ENCODE results near the gene ATXN2L.
"Not testable (repeated sequence)": the region's sequence is repeated elsewhere in the genome, so short reads cannot be mapped to it uniquely, and the experiment has no call there.

The ATXN2L gene

GRCh38 chr16:28879841-28880588 lies 57.2 kb downstream of the ATXN2L start:
- no peaks in the 10 kb centered on the region for H3K36me3 ChIP-seq (ENCODE audit: control insufficient read depth in 2 of 2, insufficient read depth in 2 of 2, low read length in 2 of 2)
- no peak overlapping the region for H3K27ac ChIP-seq (ENCODE audit: low read length)
- peak overlapping the region; percentile 60 for H3K9ac ChIP-seq (ENCODE audit: low read length in 2 of 2)
- H3K9me3 ChIP-seq (ENCODE audit: control insufficient read depth in 2 of 2, low read length in 2 of 2), result no peaks in the 10 kb centered on the region
- H3K4me3 ChIP-seq (ENCODE audit: low read length in 2 of 2), result peak overlapping the region; percentile 73 to 81
- peaks cover 13 to 21% of the 10 kb centered on the region in 2 donors for H3K27me3 ChIP-seq (ENCODE audit: control insufficient read depth in 1 of 2, insufficient read depth in 2 of 2, low read length in 2 of 2)
- peaks cover 15% of the 10 kb centered on the region for H3K4me1 ChIP-seq (ENCODE audit: control insufficient read depth, insufficient read depth, low read length)

- Histone ChIP-seq H3K9ac (ENCODE audit: low read length in 2 of 2) (no peak overlapping the region), H3K4me1 (ENCODE audit: control insufficient read depth, insufficient read depth, low read length) (peaks cover 15% of the 10 kb centered on the region), H3K9me3 (ENCODE audit: control insufficient read depth in 2 of 2, low read length in 2 of 2) (no peaks in the 10 kb centered on the region), H3K27ac (ENCODE audit: low read length) (no peak overlapping the region), H3K36me3 (ENCODE audit: control insufficient read depth in 2 of 2, insufficient read depth in 2 of 2, low read length in 2 of 2) (no peaks in the 10 kb centered on the region), H3K4me3 (ENCODE audit: low read length in 2 of 2) (peak overlapping the region in 1 of 2 donors; percentile 81), H3K27me3 (ENCODE audit: control insufficient read depth in 1 of 2, insufficient read depth in 2 of 2, low read length in 2 of 2) (peaks cover 13 to 21% of the 10 kb centered on the region in 2 donors)
Measured at GRCh38 chr16:28880589-28880915, 57.8 kb downstream of the ATXN2L start.

GRCh38 chr16:28880955-28881354 lies 58.2 kb downstream of the ATXN2L start:
- H3K36me3 ChIP-seq (ENCODE audit: control insufficient read depth in 2 of 2, insufficient read depth in 2 of 2, low read length in 2 of 2), result no peaks in the 10 kb centered on the region
- peaks cover 13 to 21% of the 10 kb centered on the region in 2 donors for H3K27me3 ChIP-seq (ENCODE audit: control insufficient read depth in 1 of 2, insufficient read depth in 2 of 2, low read length in 2 of 2)
- peaks cover 15% of the 10 kb centered on the region for H3K4me1 ChIP-seq (ENCODE audit: control insufficient read depth, insufficient read depth, low read length)
- no peak overlapping the region for H3K27ac ChIP-seq (ENCODE audit: low read length)
- no peak overlapping the region for H3K4me3 ChIP-seq (ENCODE audit: low read length in 2 of 2)
- no peak overlapping the region for H3K9ac ChIP-seq (ENCODE audit: low read length in 2 of 2)
- H3K9me3 ChIP-seq (ENCODE audit: control insufficient read depth in 2 of 2, low read length in 2 of 2), result no peaks in the 10 kb centered on the region

GRCh38 chr16:28881565-28881964 lies 58.8 kb downstream of the ATXN2L start:
- not testable (repeated sequence) for H3K4me3 ChIP-seq (ENCODE audit: low read length in 2 of 2)
- H3K4me1 ChIP-seq (ENCODE audit: control insufficient read depth, insufficient read depth, low read length), result peaks cover 15% of the 10 kb centered on the region

GRCh38 chr16:28882551-28883160 lies 59.9 kb downstream of the ATXN2L start:
- H3K36me3 ChIP-seq (ENCODE audit: control insufficient read depth in 2 of 2, insufficient read depth in 2 of 2, low read length in 2 of 2), result no peaks in the 10 kb centered on the region
- no peaks in the 10 kb centered on the region for H3K9me3 ChIP-seq (ENCODE audit: control insufficient read depth in 2 of 2, low read length in 2 of 2)
- H3K27ac ChIP-seq (ENCODE audit: low read length), result no peak overlapping the region
- H3K4me1 ChIP-seq (ENCODE audit: control insufficient read depth, insufficient read depth, low read length), result peaks cover 15% of the 10 kb centered on the region
- H3K9ac ChIP-seq (ENCODE audit: low read length in 2 of 2), result no peak overlapping the region
- peaks cover 13 to 21% of the 10 kb centered on the region in 2 donors for H3K27me3 ChIP-seq (ENCODE audit: control insufficient read depth in 1 of 2, insufficient read depth in 2 of 2, low read length in 2 of 2)
- no peak overlapping the region for H3K4me3 ChIP-seq (ENCODE audit: low read length in 2 of 2)

More at GRCh38 chr16:28881565-28881964, 58.8 kb downstream of the ATXN2L start:
- not testable (repeated sequence) for H3K36me3 ChIP-seq (ENCODE audit: control insufficient read depth in 2 of 2, insufficient read depth in 2 of 2, low read length in 2 of 2); H3K27ac ChIP-seq (ENCODE audit: low read length); H3K9ac ChIP-seq (ENCODE audit: low read length in 2 of 2); H3K9me3 ChIP-seq (ENCODE audit: control insufficient read depth in 2 of 2, low read length in 2 of 2)
- H3K27me3 ChIP-seq (ENCODE audit: control insufficient read depth in 1 of 2, insufficient read depth in 2 of 2, low read length in 2 of 2), result peaks cover 13 to 21% of the 10 kb centered on the region in 2 donors

GRCh38 chr16:28883221-28883996 lies 60.6 kb downstream of the ATXN2L start:
- H3K9ac ChIP-seq (ENCODE audit: low read length in 2 of 2), result no peak overlapping the region
- H3K4me3 ChIP-seq (ENCODE audit: low read length in 2 of 2), result no peak overlapping the region

GRCh38 chr16:28884045-28884444 lies 61.2 kb downstream of the ATXN2L start:
- Histone ChIP-seq H3K4me1 (ENCODE audit: control insufficient read depth, insufficient read depth, low read length) (peaks cover 14% of the 10 kb centered on the region), H3K27ac (ENCODE audit: low read length) (no peak overlapping the region), H3K36me3 (ENCODE audit: control insufficient read depth in 2 of 2, insufficient read depth in 2 of 2, low read length in 2 of 2) (no peaks in the 10 kb centered on the region), H3K9me3 (ENCODE audit: control insufficient read depth in 2 of 2, low read length in 2 of 2) (no peaks in the 10 kb centered on the region), H3K9ac (ENCODE audit: low read length in 2 of 2) (no peak overlapping the region), H3K27me3 (ENCODE audit: control insufficient read depth in 1 of 2, insufficient read depth in 2 of 2, low read length in 2 of 2) (peaks cover 13 to 21% of the 10 kb centered on the region in 2 donors), H3K4me3 (ENCODE audit: low read length in 2 of 2) (no peak overlapping the region)

More at GRCh38 chr16:28883221-28883996, 60.6 kb downstream of the ATXN2L start:
- H3K9me3 ChIP-seq (ENCODE audit: control insufficient read depth in 2 of 2, low read length in 2 of 2), result no peaks in the 10 kb centered on the region
- H3K27me3 ChIP-seq (ENCODE audit: control insufficient read depth in 1 of 2, insufficient read depth in 2 of 2, low read length in 2 of 2), result peaks cover 13 to 21% of the 10 kb centered on the region in 2 donors
- no peak overlapping the region for H3K27ac ChIP-seq (ENCODE audit: low read length)
- H3K36me3 ChIP-seq (ENCODE audit: control insufficient read depth in 2 of 2, insufficient read depth in 2 of 2, low read length in 2 of 2), result no peaks in the 10 kb centered on the region
- peaks cover 15% of the 10 kb centered on the region for H3K4me1 ChIP-seq (ENCODE audit: control insufficient read depth, insufficient read depth, low read length)
